ENCODE measurements around the gene CHN2. TPM values are rescaled to one million over a fixed set of nuclear protein-coding genes. Genes with fewer than 3 reads are reported as not detected.

Gene CHN2
- polyA plus RNA-seq, 2 of the 4 experiments (the other 2 are of a cell fraction): 0.06 TPM; not detected in 1

GRCh38 chr7:29511337-29511736 lies 316.8 kb downstream of the CHN2 start:
- Histone ChIP-seq H3K4me2 (no peak overlapping the region), H3K27ac (no peak overlapping the region), H3K4me3 (no peak overlapping the region), H3K9me3 (no peaks in the 10 kb centered on the region), H3K4me1 (no peaks in the 10 kb centered on the region)
- no peak for ATAC-seq
- WGBS (ENCODE audit: missing lambda C conversion rate): 6% methylated on average over 1 of the region's 1 CpG
- DNase-seq (ENCODE audit: low read depth in 1 of 2, low spot score in 1 of 2): no peak
- TF ChIP-seq MAX (IDR thresholded peaks at IDR 0.05): no peak
- no peak for TF ChIP-seq EHF (CRISPR knock-in tag; IDR thresholded peaks at IDR 0.05)
- TF ChIP-seq CBX8 (IDR thresholded peaks at IDR 0.05): no peak
- TF ChIP-seq, protein P1, sequence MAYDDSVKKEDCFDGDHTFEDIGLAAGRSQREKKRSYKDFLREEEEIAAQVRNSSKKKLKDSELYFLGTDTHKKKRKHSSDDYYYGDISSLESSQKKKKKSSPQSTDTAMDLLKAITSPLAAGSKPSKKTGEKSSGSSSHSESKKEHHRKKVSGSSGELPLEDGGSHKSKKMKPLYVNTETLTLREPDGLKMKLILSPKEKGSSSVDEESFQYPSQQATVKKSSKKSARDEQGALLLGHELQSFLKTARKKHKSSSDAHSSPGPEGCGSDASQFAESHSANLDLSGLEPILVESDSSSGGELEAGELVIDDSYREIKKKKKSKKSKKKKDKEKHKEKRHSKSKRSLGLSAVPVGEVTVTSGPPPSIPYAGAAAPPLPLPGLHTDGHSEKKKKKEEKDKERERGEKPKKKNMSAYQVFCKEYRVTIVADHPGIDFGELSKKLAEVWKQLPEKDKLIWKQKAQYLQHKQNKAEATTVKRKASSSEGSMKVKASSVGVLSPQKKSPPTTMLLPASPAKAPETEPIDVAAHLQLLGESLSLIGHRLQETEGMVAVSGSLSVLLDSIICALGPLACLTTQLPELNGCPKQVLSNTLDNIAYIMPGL (CRISPR knock-in tag; IDR thresholded peaks at IDR 0.05; ENCODE audit: borderline replicate concordance): no peak
- TF ChIP-seq GATA3 (IDR thresholded peaks at IDR 0.05; ENCODE audit: borderline replicate concordance): no peak
- no peak for TF ChIP-seq KDM5A (IDR thresholded peaks at IDR 0.05)
- no peak for TF ChIP-seq ELK1 (IDR thresholded peaks at IDR 0.05; ENCODE audit: low read depth, low read length)
- no peak for TF ChIP-seq HES2 (IDR thresholded peaks at IDR 0.05)
- TF ChIP-seq HOXB13 (CRISPR knock-in tag; IDR thresholded peaks at IDR 0.05; ENCODE audit: low read depth): no peak
- CTCF ChIA-PET: no interaction called here
- FAIRE-seq: no peak
- POLR2A ChIA-PET: no interaction called here

GRCh38 chr7:29511851-29512250 lies 317.3 kb downstream of the CHN2 start:
- no peaks in the 10 kb centered on the region for H3K9me3 ChIP-seq
- ChIA-PET CTCF (no interaction called here), POLR2A (no interaction called here)
- DNase-seq (ENCODE audit: low read depth in 1 of 2, low spot score in 1 of 2) (no peak), FAIRE-seq (no peak), ATAC-seq (no peak)
- no peak overlapping the region for H3K4me2 ChIP-seq
- H3K4me3 ChIP-seq: no peak overlapping the region
- no peak for TF ChIP-seq FOXS1 (CRISPR knock-in tag; IDR thresholded peaks at IDR 0.05)
- TF ChIP-seq RCOR1 (IDR thresholded peaks at IDR 0.05; ENCODE audit: low read depth, low read length): no peak
- TF ChIP-seq JUN (IDR thresholded peaks at IDR 0.05): no peak
- no peak for TF ChIP-seq RNF2 (IDR thresholded peaks at IDR 0.05; ENCODE audit: borderline replicate concordance, low read depth)
- no peak for TF ChIP-seq FOSB (CRISPR knock-in tag; IDR thresholded peaks at IDR 0.05)
- TF ChIP-seq CBX8 (IDR thresholded peaks at IDR 0.05): no peak
- no peak for TF ChIP-seq EP300 (IDR thresholded peaks at IDR 0.05)
- TF ChIP-seq POLR2A (IDR thresholded peaks at IDR 0.05; ENCODE audit: low read length): no peak
- TF ChIP-seq REST (IDR thresholded peaks at IDR 0.05): no peak
- TF ChIP-seq, protein P2, sequence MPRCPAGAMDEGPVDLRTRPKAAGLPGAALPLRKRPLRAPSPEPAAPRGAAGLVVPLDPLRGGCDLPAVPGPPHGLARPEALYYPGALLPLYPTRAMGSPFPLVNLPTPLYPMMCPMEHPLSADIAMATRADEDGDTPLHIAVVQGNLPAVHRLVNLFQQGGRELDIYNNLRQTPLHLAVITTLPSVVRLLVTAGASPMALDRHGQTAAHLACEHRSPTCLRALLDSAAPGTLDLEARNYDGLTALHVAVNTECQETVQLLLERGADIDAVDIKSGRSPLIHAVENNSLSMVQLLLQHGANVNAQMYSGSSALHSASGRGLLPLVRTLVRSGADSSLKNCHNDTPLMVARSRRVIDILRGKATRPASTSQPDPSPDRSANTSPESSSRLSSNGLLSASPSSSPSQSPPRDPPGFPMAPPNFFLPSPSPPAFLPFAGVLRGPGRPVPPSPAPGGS (IDR thresholded peaks at IDR 0.05): no peak
- no peak for TF ChIP-seq MAX (IDR thresholded peaks at IDR 0.05)
- no peak for TF ChIP-seq KDM5A (IDR thresholded peaks at IDR 0.05)
- TF ChIP-seq NPAS2 (CRISPR knock-in tag; IDR thresholded peaks at IDR 0.05; ENCODE audit: borderline replicate concordance): no peak
- no peak for TF ChIP-seq HEYL (CRISPR knock-in tag; IDR thresholded peaks at IDR 0.05)
- no peak for TF ChIP-seq NR3C1 (IDR thresholded peaks at IDR 0.05)
- TF ChIP-seq HOXB5 (CRISPR knock-in tag; IDR thresholded peaks at IDR 0.05): no peak
- no peak for TF ChIP-seq SMC3 (IDR thresholded peaks at IDR 0.05)
- no peak for TF ChIP-seq BHLHE40 (IDR thresholded peaks at IDR 0.05; ENCODE audit: low read depth, low read length)
- TF ChIP-seq PHF8 (IDR thresholded peaks at IDR 0.05; ENCODE audit: borderline replicate concordance, low read depth): no peak
- no peak for TF ChIP-seq E2F6 (IDR thresholded peaks at IDR 0.05; ENCODE audit: borderline replicate concordance, low read depth)
- H3K27ac ChIP-seq: no peak overlapping the region
- WGBS (ENCODE audit: missing lambda C conversion rate): 42% methylated on average over 8 of the region's 8 CpGs
- H3K4me1 ChIP-seq: no peaks in the 10 kb centered on the region

All from A549 (cell line).